CD4-positive, alpha-beta T cell treated with Interleukin-1 beta for 1 hour (primary cell): ENCODE measurements around the gene UBN2.
"Not testable (repeated sequence)": the region's sequence is repeated elsewhere in the genome, so short reads cannot be mapped to it uniquely, and the experiment has no call there.

ENCODE experiments used
- DNase-seq, 2 donors: peaks; one replicate each; pipeline ENCODE4 v3.0.0-alpha.2; 2020 to 2022

Gene UBN2

DNA sequence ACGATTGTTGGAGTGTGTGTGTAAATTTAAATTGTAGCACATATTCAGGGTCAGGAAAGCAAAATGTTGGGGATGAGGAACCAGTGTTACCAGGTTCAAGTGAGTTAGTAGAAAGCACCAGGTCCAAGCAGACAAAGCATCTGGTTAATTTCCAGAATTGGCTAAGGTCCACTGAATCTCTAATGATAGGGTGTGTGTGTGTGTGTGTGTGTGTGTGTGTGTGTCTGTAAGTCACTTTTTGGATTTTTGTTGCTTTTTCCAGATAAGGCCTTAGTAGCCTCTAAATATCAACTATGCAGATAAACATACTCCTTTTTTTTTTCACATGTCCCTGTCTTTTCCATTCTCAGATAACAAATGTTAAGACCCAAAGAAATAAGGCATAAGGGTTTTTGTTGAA, 73.5 kb downstream of the UBN2 start:
- DNase-seq = no peak

DNA sequence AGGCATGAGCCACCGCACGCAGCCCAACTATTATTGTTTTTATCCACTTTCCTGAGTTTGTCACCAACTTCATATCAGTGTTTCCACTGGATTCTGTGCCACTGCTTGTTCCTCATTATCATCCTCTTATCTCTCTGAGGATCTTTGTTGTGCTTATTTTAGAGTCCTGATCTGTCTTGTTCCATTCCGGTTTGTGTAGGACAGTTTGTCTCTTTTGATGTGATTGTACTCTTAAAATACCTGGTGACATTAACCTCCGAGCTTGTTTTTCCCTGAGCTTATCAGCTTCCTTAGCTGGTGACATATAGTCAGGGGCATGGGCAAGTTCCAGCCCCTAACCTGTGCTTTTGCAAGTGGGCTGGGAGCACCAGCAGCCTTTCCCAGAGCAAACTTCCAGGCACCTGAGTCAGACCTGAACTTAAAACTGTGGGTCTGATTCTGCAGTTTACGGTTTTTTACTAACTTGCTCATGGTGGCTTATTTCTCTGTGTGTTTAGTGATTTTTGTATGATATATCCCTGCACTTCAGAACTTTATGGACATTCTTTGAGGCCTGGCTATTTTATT, 87.0 kb downstream of the UBN2 start:
- no peak for DNase-seq

DNA sequence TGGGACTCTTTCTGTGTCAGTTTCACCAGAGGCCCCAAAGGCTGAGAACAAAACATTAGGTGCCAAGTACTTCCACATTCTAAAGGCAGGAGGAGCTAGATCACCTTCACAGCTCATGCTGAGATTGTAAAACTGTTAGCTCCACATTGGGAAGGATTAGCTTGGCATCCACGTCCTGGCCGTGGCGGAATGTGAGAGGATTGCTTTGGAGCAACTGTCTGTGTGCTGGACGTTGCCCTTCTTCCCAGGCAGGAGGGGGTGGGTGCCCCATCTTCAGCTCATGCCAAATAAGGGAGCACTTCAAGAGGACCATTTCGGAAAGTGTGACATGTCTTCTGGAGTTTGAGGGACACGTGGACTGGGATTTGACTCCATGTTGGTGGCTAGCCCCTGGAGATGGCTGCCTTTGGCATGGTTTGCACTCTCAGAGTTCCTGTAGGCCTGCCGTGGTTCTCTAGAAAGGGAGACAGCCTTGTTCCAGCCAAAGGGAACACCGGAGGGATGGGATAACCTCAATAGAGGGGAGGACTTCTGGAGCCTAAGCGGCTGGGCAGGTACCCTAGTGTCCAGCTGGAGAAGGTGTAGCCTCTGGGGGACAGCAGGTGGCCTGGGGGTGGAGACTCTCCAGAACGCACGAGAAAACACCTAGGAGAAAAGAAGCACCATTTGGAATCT, 90.2 kb downstream of the UBN2 start:
- DNase-seq = no peak

DNA sequence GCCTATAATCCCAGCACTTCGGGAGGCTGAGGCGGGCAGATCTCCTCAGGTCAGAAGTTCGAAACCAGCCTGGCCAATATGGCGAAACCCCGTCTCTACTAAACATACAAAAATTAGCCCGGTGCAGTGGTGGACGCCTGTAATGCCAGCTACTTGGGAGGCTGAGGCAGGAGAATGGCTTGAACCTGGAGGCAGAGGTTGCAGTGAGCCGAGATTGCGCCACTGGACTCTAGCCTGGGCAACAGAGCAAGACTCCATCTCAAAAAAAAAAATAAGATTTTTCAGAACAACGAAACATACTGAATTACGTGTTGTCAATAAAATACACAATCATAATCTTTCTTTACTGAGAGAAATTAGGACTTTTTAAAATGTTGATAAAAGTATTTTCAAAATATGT, 93.7 kb downstream of the UBN2 start:
- not testable (repeated sequence) for DNase-seq

DNA sequence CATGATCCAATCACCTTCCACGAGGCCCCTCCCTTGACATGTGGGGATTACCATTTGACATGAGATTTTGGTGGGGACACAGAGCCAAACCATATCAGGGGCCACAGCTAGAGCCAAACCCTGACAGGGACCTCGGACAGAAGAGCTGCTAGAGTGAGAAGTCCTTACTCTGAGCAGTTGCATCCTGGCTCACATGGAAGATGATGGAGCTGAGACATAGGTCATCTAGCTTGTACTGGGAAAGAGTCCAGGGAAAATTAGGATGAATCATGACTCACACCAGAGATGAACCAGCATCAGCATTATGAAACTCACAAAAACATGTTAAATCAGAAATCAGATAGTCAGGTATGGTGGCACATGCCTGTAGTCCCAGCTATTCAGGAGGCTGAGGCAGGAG, 97.3 kb downstream of the UBN2 start:
- no peak for DNase-seq

DNA sequence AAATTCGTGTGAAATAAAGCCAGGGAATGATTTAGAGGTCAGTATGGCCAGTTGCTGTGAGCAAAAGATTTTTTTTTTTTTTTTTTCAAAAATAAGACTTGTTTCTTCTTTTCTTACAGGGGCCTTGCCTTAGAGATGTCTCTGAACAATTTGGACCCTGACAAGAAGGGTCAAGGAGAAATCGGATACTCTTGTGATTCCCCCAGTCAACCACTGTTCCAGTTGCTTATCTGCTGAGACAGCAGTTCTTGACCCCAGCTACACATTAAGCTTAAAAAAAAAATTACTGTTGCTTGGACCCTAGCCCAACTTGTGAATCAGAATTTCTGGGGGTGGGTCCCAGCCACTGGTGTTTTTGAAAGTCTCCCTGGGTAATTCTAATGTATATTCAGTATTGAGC, 98.1 kb downstream of the UBN2 start:
- no peak for DNase-seq

DNA sequence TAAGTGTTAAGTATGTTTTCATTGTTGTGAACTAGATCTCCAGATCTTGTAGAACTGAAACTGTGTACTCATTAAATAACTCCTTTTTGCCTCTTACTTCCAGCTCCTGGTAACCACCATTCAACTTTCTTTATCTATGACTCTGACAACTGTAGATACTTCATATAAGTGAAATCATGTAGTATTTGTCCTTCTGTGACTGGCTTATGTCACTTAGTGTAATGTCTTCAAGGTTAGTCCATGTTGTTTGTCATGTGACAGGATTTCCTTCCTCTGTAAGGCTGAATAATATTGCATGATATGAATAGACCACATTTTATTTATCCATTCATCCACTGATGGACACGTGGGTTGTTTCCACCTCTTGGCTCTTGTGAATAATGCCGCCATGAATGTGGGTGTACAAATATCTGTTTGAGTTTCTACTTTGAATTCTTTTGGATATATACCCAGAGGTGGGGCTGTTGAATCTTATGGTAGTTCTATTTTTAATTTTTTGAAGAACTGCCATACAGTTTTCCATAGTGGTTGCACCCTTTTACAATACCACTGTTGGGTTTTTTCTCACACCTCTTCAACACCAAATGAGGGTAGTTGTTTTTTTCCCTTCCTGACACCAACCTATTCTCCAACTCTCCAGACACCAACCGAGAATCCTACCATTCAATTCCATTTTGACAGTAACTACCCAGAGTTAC, 99.4 kb downstream of the UBN2 start:
- no peak for DNase-seq

DNA sequence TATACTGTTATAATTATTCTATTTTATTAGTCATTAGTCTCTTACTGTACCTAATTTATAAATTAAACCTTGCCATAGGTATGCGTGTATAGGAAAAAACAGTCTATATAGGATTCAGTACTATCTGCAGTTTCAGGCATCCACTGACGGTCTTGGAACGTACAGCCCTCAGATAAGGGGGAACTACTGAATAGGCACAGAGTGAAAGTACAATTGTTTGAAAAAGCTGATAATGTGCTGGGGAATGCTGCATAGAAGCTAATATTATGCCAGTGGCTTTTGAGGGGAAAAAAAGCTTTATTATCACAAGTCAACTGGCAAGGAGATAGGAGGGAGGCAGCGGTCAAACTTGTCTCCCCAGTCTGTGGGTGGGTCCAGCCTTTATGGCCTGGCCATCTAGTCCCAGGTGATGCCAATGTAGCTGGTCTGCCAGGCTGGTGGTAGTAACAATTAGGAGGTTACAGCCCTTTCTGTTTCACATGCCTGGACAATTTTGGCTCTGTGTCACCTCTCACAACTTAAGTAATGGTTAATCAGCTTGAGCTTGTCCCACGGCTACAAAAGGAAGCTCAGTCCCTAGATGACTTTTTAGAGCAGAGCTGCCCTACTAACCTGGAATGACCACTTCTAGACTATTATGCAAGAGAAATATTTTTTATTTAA, 101.8 kb downstream of the UBN2 start:
- DNase-seq = no peak

DNA sequence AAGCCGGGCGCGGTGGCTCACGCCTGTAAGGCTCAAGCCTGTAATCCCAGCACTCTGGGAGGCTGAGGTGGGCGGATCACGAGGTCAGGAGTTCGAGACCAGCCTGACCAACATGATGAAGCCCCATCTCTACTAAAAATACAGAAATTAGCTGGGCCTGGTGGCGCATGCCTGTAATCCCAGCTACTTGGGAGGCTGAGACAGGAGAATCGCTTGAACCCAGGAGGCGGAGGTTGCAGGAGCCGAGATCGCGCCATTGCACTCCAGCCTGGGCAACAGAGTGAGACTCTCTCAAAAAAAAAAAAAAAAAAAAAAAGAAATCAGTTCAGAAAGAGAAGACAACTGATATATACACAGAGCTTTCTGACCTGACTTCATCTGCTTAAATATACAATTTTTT, 102.4 kb downstream of the UBN2 start:
- not testable (repeated sequence) for DNase-seq

DNA sequence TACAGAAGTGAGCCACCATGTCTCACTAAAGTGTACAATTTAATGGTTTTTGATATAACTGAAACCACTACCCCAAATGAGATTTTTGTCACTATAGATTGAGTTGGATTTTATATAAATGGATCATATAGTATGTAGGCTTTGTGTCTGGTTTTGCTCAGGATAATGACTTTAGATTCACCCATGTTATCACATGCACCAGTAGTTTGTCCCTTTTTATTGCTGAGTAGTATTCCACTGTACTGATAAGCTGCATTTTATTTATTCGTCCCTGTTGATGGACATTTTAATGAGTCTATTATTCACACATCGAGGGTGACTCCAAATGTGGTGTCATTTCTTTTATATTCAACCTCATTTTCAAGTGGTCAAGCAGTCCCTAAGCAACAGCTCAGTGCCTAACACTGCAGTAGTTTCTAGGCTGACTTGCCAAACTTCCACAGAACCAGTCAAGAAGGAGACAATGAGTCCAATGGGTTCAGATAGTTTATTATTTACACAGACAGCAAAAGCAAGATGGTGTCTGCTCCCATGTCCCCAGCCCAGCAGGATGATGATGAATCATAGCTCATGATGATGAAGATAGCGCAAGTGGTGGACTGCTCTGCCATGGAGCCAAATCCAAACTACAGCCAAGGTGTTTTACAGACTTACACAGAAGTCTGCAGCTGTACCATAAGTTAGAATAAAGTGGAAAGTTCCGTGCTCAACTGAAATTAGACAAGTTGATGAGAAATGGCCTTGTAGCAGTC, 103.5 kb downstream of the UBN2 start:
- DNase-seq = no peak

DNA sequence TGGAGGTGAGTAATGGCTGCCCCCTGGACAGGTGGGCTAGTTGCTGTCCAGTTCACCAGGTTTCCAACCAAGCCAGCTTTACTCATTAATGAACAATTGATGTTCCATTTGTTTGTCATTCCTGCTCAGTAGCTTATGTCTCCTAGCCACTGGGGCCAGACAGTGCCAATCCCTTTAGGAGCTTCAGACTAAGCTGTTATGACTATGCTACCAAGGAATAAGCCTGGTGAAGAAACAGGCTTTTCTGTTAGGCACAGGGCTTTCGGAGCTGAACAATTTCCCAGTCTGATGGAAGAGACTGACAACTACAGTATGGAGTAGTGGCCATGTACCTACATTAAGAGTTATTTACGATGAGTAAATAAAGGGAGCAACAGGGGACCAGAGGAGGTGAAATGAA, 108.0 kb downstream of the UBN2 start:
- DNase-seq = no peak

DNA sequence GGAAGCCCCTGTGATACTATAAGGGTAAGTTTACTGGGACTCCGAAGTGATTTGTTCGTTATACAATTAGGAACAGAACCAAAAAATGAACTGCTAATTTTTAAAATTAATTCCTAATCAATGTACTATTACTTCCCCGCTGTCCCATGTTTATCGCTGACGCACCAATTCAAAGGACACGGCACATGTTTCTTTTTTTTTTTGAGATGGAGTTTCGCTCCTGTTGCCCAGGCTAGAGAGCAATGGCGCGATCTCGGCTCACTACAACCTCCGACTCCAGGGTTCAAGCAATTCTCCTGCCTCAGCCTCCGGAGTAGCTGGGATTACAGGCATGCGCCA, 108.6 kb downstream of the UBN2 start:
- DNase-seq = no peak

DNA sequence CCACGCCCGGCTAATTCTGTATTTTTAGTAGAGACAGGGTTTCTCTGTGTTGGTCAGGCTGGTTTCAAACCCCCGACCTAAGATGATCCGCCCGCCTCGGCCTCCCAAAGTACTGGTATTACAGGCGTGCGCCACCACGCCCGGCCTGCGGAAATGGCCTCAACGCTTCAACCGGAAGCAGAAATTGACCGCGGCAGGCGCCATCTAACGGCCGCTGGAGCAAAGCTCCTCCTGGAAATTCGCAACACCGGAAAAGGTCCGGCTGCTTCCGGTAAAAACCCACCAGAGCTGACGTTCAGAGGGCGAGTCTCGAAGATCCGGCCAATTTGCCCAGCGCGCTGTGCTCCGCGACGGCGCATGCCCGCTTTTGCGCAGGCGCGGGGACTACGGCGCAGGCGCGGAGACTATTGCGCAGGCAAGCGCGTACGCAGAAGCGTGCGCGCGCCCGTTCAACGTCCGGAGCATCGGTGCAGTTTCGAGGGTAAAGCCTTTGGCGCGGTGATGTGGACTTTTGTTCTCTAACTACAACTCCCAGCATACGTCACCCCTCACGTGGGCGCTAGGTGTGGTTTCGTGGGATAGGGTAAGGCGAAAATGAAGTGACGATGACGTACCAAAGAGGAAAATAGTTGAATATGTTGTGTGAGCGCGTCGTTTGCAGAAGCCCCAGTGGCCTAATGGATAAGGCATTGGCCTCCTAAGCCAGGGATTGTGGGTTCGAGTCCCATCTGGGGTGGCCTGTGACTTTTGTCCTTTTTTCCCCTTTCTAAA, 109.2 kb downstream of the UBN2 start:
- DNase-seq = peak; percentile 99

DNA sequence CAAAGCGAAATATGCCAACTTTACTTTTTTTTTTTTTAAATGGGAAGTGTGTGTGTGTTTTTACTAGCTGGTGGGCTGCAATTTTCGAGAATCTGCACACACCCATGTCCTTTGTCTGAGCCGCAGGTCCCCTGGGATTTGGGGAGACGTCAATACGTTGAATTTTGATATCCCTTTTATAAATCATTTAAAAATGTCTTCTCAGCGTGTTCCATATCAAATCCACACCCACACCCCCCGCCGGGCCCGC, 109.7 kb downstream of the UBN2 start:
- no peak for DNase-seq

DNA sequence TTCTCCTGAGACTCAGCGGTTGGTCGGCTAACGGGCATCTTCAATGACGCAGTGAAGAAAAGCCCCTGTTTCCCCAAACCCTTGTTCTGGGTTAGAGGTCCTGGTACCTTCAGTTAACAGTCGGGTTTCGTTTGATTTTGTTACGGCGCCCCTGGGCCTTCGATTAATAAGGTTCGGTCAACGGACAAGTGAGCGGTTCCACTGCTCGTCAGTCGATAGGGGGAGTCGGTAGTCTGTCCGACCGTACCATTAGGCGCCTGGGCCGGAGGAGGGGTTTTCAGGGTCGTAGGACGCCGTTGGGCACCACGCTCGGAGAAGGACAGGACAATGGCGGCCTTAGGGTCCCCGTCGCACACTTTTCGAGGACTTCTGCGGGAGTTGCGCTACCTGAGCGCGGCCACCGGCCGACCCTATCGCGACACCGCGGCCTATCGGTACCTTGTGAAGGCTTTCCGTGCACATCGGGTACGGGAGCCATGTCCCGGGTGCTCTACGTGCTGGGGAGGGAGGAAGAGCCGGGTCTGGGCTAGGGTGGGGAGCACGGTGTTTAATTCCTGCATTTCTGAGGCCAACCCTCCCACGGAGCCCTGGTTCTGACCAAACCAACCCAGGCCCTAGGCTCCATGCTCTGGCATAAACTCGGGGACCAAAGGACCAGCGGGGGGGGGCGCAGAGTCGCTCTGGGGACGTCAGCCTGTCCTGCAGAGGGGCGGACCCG, 110.2 kb downstream of the UBN2 start, which contains the start of gene FMC1:
FMC1 (plus strand) TSS at position 280 of the 718 bp plus-strand sequence; CDS start at position 328, 48 bp downstream.
- peak; percentile 89 to 90 for DNase-seq

DNA sequence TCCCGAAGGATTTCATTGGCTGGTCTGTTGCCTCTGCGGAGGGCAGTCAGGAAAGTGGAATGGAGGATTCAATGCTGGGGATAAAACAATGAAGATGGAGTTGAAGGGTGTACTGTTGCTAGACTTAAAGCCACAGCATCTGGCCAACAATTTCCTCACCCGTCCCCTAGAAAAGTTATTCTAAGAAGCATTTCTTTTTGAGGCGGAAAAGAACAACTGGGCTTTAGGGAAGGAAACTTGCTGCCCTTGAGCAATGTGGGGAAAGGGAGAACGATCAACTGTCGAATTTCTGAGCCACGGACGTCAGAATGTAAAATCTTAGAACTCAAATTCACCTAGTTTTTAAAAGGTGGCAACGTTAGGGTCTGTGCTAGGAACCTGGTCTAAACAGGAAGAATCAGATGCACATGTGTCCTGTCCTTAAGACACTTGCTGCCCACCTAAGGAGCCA, 110.8 kb downstream of the UBN2 start:
- no peak for DNase-seq

DNA sequence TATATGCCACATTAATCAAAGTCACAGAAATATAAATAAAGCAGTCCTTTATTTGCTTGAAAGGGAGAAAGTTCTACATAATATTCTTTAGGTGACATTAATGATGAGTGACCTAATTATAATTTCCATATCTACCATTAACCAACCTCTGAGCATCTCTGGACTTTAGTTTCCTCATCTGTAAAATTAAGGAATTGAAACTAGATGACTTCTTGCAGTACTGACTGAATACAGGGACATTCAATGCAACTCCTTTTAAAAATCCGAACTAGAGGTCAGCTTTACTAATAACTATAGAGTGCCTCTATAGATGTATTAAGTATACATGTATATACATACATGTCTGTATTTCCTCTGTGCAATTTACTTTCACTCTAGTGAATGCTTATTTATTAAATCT, 114.0 kb downstream of the UBN2 start:
- DNase-seq = no peak

DNA sequence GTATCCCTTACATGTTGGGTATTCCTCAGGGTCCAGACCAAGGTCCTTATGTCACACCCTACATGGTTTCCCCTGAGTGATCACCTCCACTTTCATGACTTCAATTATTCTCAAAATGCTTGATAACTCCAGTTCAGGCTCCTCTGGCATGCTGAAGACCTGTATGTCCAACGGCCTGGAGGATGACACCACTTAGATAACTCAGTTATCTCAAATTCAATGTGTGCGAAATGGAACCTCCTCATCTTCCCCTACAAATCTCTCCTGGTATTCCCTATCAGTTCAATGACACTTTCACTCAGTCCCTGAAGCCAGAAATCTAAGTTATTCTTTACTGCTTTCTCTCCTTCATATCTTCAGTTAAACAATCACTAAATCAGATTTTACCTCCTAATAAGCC, 120.0 kb downstream of the UBN2 start:
- no peak for DNase-seq

DNA sequence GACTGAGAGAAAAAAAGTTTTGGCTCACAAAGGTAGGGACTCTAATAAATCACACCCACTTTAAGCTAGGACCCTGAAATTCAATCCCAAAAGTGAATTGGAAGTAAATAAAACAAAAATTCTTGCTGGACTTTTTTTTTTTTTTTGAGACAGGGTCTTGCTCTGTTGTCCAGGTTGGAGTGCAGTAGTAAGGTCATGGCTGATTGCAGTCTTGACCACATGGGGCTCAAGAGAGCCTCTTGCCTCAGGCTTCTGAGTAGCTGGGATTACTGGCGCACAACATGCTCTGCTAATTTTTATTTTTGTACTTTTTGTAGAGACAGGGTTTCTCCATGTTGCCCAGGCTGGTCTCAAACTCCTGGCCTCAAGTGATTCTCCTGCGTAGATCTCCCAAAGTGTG, 123.7 kb downstream of the UBN2 start:
- no peak for DNase-seq

DNA sequence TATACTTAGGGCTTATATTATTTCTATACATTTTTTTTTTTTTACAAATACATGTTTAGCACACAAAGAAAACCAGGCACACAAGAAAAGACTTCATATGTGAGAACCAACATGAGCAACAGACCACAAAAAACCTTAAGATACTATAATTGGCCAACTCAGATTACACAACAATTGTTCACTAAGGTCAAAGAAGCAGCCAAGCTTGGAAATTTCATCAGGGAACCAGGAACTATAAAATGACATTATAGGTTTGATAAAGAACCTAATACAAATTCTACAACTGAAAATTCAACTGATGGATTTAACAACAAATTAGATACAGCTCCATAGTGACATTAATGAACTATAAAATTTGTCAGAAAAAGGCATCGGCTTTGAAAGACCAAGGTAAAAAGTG, 124.3 kb downstream of the UBN2 start:
- no peak for DNase-seq
